GM18499 (cell line): ENCODE measurements around the gene MBD6.
"Not testable (repeated sequence)": the region's sequence is repeated elsewhere in the genome, so short reads cannot be mapped to it uniquely, and the experiment has no call there.

Source experiments
- ATAC-seq: cut with Tn5 transposase; IDR thresholded peaks from one replicate; pipeline ENCODE4 v1.9.1; 2021; ENCODE audit warnings: moderate number of reproducible peaks; ENCODE audit not compliant: insufficient read depth, unreplicated experiment

Gene MBD6

GRCh38 chr12:57513677-57514076 is 8.9 kb upstream of the MBD6 start:
- ATAC-seq: not testable (repeated sequence)

DNA sequence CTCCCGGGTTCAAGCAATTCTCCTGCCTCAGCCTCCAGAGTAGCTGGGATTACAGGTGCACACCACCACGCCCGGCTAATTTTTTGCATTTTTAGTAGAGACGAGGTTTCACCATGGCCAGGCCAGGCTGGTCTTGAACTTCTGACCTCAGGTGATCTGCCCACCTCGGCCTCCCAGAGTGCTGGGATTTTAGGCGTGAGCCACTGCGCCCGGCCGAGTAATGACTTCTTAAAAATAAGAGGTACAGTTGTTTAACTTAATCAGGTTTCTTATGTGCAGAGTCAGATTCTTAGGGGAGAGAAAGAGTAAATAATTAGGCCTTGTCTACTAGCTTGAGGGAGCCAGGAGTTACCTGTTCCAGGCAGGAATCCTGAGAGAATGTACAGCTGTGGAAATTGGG is 8.4 kb upstream of the MBD6 start:
- not testable (repeated sequence) for ATAC-seq

- no peak for ATAC-seq
Observed at GRCh38 chr12:57514720-57515407, 7.8 kb upstream of the MBD6 start.

GRCh38 chr12:57515408-57515933 is 7.2 kb upstream of the MBD6 start:
- no peak for ATAC-seq

DNA sequence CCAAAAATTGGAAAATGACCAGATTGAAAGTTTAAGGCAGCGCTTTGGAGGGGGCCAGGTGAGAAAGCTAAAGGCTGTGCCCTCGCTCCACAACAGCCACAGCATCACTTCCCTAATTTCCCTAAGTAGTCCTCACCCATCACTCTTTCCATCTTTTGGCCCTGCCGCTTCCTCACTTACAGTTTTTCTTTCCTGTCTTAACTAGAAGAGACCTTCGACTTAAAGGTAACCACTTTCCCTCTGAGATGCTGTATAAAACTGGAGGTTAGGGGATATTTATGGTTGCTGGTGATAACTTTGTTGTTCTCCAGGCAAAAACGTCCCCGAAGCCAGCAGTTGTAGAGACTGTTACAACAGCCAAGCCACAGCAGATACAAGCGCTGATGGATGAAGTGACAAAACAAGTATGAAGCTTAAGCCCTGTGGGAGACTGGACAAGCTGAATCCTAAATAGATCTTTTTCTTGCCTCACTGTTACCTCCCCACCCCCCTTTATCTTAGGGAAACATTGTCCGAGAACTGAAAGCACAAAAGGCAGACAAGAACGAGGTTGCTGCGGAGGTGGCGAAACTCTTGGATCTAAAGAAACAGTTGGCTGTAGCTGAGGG is 6.6 kb upstream of the MBD6 start:
- ATAC-seq: no peak

DNA sequence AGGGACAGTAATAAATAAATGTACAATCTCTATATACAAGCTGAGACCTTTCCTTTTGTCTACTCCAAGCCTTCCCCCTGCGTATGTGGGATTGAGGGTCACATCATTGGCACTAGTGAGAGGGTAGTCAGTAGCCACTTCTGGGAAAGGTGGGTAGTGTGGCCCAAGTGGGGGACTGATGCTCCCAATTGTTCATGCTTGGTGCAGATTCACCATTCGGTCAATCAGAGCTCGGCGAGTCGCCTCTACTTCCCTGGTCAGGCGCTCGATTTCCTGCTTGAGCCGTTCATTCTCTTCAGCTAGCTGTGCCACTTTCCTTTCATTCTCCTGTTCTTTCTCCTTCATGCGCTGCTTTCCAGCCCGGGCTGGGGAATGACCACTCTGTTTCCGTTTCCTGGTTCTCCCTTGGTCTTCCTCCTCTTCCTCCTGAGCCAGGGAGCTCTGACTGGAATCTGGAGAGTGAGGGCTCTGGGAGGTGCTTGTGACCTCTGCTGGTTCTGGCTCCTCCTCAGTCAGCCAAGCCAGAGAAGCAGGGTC is 5.9 kb upstream of the MBD6 start:
- no peak for ATAC-seq

- no peak for ATAC-seq
Observed at GRCh38 chr12:57517187-57517586, 5.4 kb upstream of the MBD6 start.

DNA sequence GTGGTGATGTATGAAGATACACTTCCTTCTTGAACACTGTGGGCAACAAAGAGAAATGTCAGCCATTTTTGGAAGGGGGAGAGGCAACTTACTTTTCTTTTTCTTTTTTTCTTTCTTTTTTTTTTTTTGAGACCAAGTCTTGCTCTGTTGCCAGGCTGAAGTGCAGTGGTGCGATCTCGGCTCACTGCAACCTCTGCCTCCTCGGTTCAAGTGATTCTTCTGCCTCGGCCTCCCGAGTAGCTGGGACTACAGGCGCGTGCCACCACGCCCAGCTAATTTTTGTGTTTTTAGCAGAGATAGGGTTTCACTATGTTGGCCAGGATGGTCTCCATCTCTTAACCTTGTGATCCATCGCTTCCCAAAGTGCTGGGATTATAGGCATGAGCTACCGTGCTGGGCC is 4.9 kb upstream of the MBD6 start:
- not testable (repeated sequence) for ATAC-seq

DNA sequence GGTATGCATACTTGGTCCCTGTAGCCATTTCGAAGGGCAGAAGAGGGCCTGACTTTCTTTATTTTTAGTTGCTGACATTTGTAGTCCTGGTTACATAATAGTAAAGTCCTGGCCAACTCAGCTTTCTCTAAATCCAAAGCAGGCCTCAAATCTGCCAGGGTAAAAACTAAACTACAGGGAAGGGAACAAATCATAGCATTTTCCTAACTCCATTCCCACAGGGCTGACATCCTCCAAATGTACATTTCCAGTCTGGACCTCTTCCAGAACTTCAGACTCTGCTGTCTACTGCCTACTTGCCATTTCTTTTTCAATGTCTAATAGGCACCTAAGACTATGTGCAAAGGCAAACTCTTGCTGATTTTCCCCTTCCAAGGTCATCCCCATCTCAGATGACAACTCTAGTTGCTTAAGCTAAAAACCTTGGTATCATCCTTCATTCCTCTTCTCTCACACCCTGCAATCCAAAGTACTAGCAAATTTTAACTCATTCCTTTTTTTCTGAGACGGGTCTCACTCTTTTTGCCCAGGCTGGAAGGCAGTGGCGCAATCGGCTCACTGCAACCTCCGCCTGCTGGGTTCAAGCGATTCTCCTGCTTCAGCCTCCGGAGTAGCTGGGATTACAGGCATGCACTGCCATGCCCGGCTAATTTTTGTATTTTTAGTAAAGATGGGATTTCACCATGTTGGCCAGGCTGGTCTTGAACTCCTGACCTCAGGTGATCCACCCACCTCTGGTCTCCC is 4.3 kb upstream of the MBD6 start:
- no peak for ATAC-seq

DNA sequence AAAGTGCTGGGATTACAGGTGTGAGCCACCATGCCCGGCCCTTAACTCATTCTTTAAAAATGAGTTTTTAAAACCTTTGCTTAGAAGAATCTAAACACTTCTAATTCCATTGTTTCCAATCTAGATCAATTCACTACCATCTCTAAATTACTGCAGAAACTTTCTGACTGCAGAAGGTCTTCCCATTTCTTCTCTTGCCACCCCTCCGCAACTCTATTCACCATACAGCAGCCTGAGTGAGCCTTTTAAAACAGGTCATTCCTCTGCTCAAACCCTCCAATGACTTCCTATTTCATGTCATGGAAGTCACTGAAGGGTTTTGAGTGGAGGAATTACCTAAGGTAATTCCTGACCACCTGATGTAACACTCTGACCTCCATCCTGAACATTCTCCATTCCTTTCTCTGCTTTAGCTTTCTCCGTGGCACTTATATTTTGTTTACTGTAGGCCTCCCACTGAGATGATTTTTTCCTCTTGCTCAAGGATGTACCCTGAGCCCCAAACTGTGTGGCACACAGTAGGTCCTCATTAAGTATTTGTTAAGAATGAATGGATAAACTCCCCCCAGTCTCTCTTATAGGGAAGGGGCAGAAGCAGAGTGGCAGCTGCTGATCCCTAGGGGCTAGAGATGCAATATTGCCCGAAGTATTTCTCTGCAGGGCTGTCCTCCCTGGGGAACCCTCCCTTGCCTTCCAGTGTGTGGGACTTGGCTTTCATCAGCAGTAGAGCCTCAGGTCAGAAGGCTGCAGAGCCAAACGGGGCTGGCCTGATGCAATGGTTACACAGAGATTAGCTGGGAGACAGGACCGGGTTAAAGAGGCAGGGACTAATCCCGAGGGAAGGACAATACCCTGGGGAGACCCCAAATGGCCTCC is 3.5 kb upstream of the MBD6 start:
- ATAC-seq: no peak

GRCh38 chr12:57519796-57520052 is 2.9 kb upstream of the MBD6 start:
- no peak for ATAC-seq

- peak; percentile 38 for ATAC-seq
Observed at GRCh38 chr12:57520053-57520818, 2.4 kb upstream of the MBD6 start, which contains the start of gene DDIT3. Gene DDIT3, minus strand, starts transcription at chr12:57520514. Its CDS starts 3,108 bp downstream, at chr12:57517406.

DNA sequence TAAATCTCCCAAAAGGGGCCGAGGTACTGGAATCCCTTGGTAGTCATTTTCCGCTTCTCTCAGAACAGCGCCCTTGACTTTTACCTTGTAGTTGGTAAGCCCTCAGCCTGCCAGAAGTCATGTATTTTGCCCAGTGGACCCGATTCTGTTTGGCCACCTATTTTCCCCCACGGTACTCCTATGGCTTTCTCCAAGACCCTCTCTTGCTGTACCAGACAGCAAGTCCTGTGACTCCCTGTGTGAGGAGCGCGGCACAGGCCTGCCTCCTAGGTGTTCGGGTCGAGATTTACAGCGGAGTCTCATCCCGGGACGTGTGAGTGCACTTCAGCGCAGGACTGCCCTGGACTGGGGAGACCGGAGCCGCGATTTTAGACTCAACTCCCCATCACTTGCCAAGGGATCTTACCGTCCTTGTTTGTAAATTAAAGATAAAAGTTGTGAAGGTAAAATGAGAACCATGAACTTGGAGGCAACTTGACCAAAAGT is 1.1 kb upstream of the MBD6 start:
- no peak for ATAC-seq

GRCh38 chr12:57522887-57523705 is 472 bp downstream of the MBD6 start:
- ATAC-seq: no peak

- ATAC-seq: no peak
Observed at GRCh38 chr12:57523706-57524614, 1.3 kb downstream of the MBD6 start.

GRCh38 chr12:57524814-57525614 is 2.4 kb downstream of the MBD6 start:
- no peak for ATAC-seq
